Measurements from ENCODE around the gene PCMTD2. TPM values are rescaled to one million over a fixed set of nuclear protein-coding genes. Genes with fewer than 3 reads are reported as not detected.
A peak's percentile ranks its signal among the peaks of the same experiment; 100 is the strongest.
"Not testable (repeated sequence)": the region's sequence is repeated elsewhere in the genome, so short reads cannot be mapped to it uniquely, and the experiment has no call there.

PCMTD2 gene
- total and polyA plus RNA-seq, 2 of the 8 experiments (the other 6 are each of a cell fraction or from before 2014, with no cell fraction given), result 21.4 to 55.1 TPM

- H2AK5ac ChIP-seq (ENCODE audit: low read depth, low read length); H2BK120ac ChIP-seq (replicated peaks; ENCODE audit: low read depth, low read length); H2BK5ac ChIP-seq (ENCODE audit: low read depth, low read length); H2BK20ac ChIP-seq (ENCODE audit: low read length); H3K4me1 ChIP-seq (replicated peaks in 1 of 4; ENCODE audit: control insufficient read depth in 3 of 4, insufficient read depth in 4 of 4, low read length in 3 of 4); H3K23ac ChIP-seq (ENCODE audit: insufficient read length); H3K4ac ChIP-seq (replicated peaks; ENCODE audit: insufficient read length, low read depth, low read length); H4K91ac ChIP-seq (replicated peaks; ENCODE audit: insufficient read length, low read length); H2AFZ ChIP-seq (ENCODE audit: low read length); H2BK15ac ChIP-seq (ENCODE audit: low read length); H3K4me2 ChIP-seq (ENCODE audit: insufficient read depth in 1 of 2, low read depth in 2 of 2, low read length in 2 of 2); H3K27ac ChIP-seq (ENCODE audit: low read depth, low read length); H3K4me3 ChIP-seq (ENCODE audit: extremely low read depth in 1 of 4, insufficient read depth in 2 of 4, low read depth in 3 of 4, low read length in 4 of 4); FAIRE-seq; H3K14ac ChIP-seq (ENCODE audit: insufficient read length); H3K27me3 ChIP-seq (replicated peaks in 1 of 4; ENCODE audit: control insufficient read depth in 3 of 4, extremely low read depth in 1 of 4, insufficient read depth in 3 of 4, low read length in 3 of 4); H2BK12ac ChIP-seq (ENCODE audit: low read depth, low read length); POLR2A ChIA-PET (ENCODE audit: partially characterized antibody); H3K79me2 ChIP-seq (ENCODE audit: control insufficient read depth in 1 of 2, insufficient read depth in 2 of 2, low read length in 2 of 2); H4K8ac ChIP-seq (ENCODE audit: extremely low read depth, insufficient read depth, low read length); H4K20me1 ChIP-seq (replicated peaks in 1 of 2; ENCODE audit: control insufficient read depth in 1 of 2, insufficient read depth in 2 of 2, low read length in 2 of 2); H3K79me1 ChIP-seq (ENCODE audit: low read depth, low read length); H3K18ac ChIP-seq (ENCODE audit: extremely low read depth, low read length); H3K36me3 ChIP-seq (ENCODE audit: control insufficient read depth in 2 of 4, insufficient read depth in 4 of 4, low read length in 3 of 4); H3K56ac ChIP-seq (replicated peaks; ENCODE audit: insufficient read length, low read depth, low read length); H4K5ac ChIP-seq (ENCODE audit: insufficient read length, low read depth, low read length); H3K9ac ChIP-seq (replicated peaks in 1 of 4; ENCODE audit: extremely low read depth in 1 of 4, low read depth in 3 of 4, low read length in 3 of 4): not testable (repeated sequence)
- H3K23me2 ChIP-seq (ENCODE audit: low read depth, low read length), result peaks cover 10% of the 10 kb centered on the region; the same call in 1 of the 2 replicates
- peaks cover 29 to 47% of the 10 kb centered on the region in 2 experiments for H3K9me3 ChIP-seq (ENCODE audit: insufficient read depth in 2 of 2, low read depth in 1 of 2, low read length in 1 of 2)
- 69% methylated on average over 21 of the region's 46 CpGs; no CpG with 5 or more reads in 1 of the 2 experiments for WGBS, 2 experiments (ENCODE audit: extremely low coverage in 1 of 2, insufficient coverage in 1 of 2, insufficient read length in 1 of 2, insufficient replicate concordance in 2 of 2, low coverage in 1 of 2, low lambda C conversion rate in 2 of 2, missing lambda C conversion rate in 1 of 2)
- CTCF ChIA-PET (ENCODE audit: partially characterized antibody), result interaction anchor here (1.0 to 1.8 kb wide), 5 partner anchors 33 to 170 kb away, joined by 4 to 7 read pairs (median 5); no protein-coding TSS in a partner anchor
- DNase-seq (ENCODE audit: low read depth in 1 of 2, low spot score in 2 of 2), result peak; percentile 46 to 92
- TF ChIP-seq RAD21 (IDR thresholded peaks at IDR 0.05 in 1 of 2, conservative IDR thresholded peaks at IDR 0.05 in 1 of 2; ENCODE audit: low read depth in 2 of 2, low read length in 2 of 2), result peak; percentile 60 to 68
- 0 out of 2 replicates have a peak, but pooled peaks have one; percentile 24 for TF ChIP-seq JUND (IDR thresholded peaks at IDR 0.05; ENCODE audit: low read length)
- TF ChIP-seq CTBP2 (IDR thresholded peaks at IDR 0.05; ENCODE audit: borderline replicate concordance, insufficient read depth, insufficient read length, low read length), result peak; percentile 95
- TF ChIP-seq SRF (IDR thresholded peaks at IDR 0.05; ENCODE audit: low read depth, low read length), result 0 out of 2 replicates have a peak, but pooled peaks have one; percentile 48
- TF ChIP-seq NANOG (IDR thresholded peaks at IDR 0.05; ENCODE audit: insufficient read depth, low read depth, low read length, poor library complexity, severe bottlenecking), result peak; percentile 39
- TF ChIP-seq CEBPB (IDR thresholded peaks at IDR 0.05; ENCODE audit: low read depth, low read length), result peak; percentile 46; the same call in 1 of the 2 replicates
- TF ChIP-seq POLR2AphosphoS5 (IDR thresholded peaks at IDR 0.05; ENCODE audit: low read depth, low read length), result peak; percentile 58
- TF ChIP-seq TCF12 (IDR thresholded peaks at IDR 0.05; ENCODE audit: low read depth, low read length), result peak; percentile 90; the same call in 1 of the 2 replicates
- 0 out of 2 replicates have a peak, but pooled peaks have one; percentile 31 for TF ChIP-seq YY1 (IDR thresholded peaks at IDR 0.05; ENCODE audit: low read depth, low read length)
- peak; percentile 87 for TF ChIP-seq ATF3 (IDR thresholded peaks at IDR 0.05; ENCODE audit: insufficient read depth, low read depth, low read length)
- peak; percentile 93 for TF ChIP-seq TAF7 (optimal IDR thresholded peaks at IDR 0.05; ENCODE audit: borderline replicate concordance, low read depth, low read length)
These were observed 30.3 kb downstream of the PCMTD2 start for GRCh38 chr20:64285579-64286446.
